GM13976 (cell line): ENCODE data around the gene PRR14.
"Not testable (repeated sequence)": the region's sequence is repeated elsewhere in the genome, so short reads cannot be mapped to it uniquely, and the experiment has no call there.

ENCODE experiments used
- DNase-seq: peaks from one replicate; pipeline ENCODE4 v3.0.0; 2012; ENCODE audit warnings: low spot score
- in situ Hi-C: fragments of 300-500 bp; cut with MboI; formaldehyde crosslinking; loops from one replicate; pipeline ENCODE4 v1.12.0; 2022; ENCODE audit warnings: low sequenced_read_pairs, mixed read lengths, inconsistent platforms; ENCODE audit not compliant: unreplicated experiment
- TF ChIP-seq, protein P1 (sequence below): IDR thresholded peaks from 2 replicates; pipeline ENCODE4 v1.5.1; 2012; ENCODE audit warnings: borderline replicate concordance, mild to moderate bottlenecking; ENCODE audit not compliant: insufficient read depth; ENCODE audit errors: extremely low read depth, missing control alignments, control extremely low read depth

The PRR14 gene

DNA sequence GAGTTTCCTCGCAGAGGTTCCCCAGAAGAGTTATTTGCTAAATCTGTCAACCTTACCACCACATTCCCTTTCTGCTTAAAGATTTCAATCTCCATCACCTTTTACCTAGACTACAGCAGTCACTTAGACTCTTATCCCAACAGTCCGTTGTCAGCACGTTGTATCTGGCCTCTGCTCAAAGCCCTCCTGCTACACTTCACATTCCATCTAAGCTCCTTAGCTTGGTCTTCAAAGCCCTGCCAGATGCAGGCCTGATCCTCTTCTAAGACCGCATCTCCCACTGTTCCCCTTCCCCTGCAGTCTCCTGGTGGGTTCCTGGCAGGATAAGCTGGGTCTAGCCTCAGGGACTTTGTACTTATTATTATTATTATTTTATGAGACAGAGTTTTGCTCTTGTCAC, 37.9 kb downstream of the PRR14 start:
- no peak for DNase-seq
- TF ChIP-seq, protein P1, sequence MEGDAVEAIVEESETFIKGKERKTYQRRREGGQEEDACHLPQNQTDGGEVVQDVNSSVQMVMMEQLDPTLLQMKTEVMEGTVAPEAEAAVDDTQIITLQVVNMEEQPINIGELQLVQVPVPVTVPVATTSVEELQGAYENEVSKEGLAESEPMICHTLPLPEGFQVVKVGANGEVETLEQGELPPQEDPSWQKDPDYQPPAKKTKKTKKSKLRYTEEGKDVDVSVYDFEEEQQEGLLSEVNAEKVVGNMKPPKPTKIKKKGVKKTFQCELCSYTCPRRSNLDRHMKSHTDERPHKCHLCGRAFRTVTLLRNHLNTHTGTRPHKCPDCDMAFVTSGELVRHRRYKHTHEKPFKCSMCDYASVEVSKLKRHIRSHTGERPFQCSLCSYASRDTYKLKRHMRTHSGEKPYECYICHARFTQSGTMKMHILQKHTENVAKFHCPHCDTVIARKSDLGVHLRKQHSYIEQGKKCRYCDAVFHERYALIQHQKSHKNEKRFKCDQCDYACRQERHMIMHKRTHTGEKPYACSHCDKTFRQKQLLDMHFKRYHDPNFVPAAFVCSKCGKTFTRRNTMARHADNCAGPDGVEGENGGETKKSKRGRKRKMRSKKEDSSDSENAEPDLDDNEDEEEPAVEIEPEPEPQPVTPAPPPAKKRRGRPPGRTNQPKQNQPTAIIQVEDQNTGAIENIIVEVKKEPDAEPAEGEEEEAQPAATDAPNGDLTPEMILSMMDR: no peak
- in situ Hi-C loops: no loop called here

DNA sequence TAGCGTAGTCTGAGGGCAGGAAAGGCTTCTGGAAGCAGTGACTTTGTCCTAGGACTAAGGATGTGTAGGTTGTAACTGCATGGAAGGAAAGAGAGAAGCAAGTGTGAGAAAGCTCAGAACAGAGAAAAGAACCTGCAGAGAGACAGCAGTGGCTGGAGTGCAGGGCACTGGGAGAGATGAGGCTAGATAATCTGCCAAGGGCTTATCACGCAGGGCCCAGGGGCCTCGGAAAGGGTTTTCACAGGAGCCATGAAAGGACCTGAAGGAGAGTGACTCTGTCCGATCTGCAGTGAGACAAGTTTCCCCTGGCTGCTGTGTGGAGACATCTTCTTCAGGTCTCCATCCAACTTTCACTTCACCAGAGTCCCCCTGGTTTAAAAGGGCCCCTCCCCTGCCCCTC, 41.1 kb downstream of the PRR14 start:
- in situ Hi-C loops: no loop called here
- TF ChIP-seq, protein P1: no peak
- DNase-seq: no peak

- TF ChIP-seq, protein P1: no peak
- DNase-seq: no peak
- in situ Hi-C loops: no loop called here
Measured at GRCh38 chr16:30692396-30693064, 41.8 kb downstream of the PRR14 start.

GRCh38 chr16:30694926-30695693, 44.4 kb downstream of the PRR14 start:
- in situ Hi-C loops: no loop called here
- TF ChIP-seq, protein P1: no peak

GRCh38 chr16:30696646-30697045, 45.9 kb downstream of the PRR14 start:
- DNase-seq, in situ Hi-C loops: not testable (repeated sequence)

More at GRCh38 chr16:30694926-30695693, 44.4 kb downstream of the PRR14 start:
- DNase-seq: no peak

DNA sequence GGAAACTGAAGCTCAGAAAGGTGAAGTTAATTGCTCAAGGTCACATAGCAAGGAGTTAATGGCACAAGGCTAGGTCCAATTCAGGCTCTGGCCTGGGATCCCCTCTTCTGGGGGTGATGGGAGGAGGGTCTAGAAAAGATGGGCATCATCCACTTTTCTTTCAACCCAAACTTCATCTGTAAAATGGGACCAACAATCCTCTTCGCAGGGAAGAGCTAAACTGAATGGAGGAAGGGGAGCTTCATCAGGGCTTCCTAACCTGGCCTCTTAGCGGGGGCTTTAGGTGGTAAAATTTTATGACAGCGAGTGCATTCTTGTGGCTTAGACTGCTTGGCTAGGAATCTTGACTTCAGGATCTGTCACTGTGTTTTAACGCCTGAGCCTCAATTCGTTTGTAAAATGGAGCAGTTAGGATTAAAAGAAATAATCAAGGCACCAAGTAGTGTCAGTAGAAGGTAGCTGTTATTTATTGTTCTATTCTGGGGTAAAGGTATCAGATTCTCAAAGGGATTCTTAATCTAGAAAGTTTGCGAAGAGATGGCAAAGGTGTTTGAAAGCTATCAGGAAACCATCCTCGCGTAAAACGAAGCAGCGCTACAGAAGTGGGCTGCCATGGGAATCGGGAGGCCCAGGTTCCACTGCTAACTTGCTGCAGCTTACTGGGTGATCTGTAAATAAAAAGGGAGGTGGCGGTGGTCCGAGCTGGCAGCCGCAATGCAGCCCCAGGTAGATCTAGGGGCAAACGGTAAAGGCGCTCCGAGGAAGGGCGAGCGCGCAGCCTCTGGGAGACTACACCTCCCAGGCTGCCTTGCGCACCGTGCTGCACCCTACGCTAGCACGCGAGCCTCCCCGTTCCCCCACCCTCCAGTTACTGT, 46.7 kb downstream of the PRR14 start:
- TF ChIP-seq, protein P1: no peak
- DNase-seq: peak; percentile 95
- in situ Hi-C loops: no loop called here

DNA sequence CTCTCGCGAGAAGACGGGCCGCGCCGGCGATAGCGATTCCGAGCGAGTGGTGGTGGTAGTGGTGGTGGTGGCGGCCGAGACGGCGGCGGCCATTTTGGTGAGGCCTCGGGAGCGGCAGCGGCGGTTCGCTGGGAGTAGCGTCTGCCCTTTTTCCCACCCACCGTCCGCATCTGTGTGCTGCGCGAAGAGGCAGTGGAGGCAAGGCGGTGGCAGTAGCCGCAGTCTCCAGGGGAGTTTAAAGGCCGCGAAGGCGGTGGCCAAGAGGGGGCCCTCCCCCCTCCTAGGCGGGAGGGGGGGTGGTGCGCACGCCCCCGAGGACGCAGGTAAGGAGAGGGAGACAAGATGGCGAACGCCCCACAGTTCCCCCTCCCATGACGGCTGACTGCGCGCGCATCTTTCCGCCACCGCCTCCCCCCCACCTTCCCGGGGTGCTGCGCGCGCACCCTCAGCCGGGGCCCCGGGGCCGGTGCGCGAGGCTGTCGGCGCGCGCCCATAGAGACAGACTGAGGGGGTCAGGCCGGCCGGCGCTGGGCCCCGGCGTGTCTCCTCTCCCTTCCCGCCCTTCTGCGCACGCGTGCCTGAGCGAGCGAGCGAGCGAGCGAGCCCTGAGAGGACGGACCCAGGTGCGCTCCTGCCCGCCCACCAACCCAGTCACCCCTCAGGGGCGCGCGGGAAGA, 47.5 kb downstream of the PRR14 start:
- in situ Hi-C loops: no loop called here
- DNase-seq: peak; percentile 99
- TF ChIP-seq, protein P1: no peak
